Activated CD4-positive, alpha-beta T cell treated with anti-CD3 and anti-CD28 coated beads, Interleukin-2, amount 10 ng/mL, durations not matched to agents 7 days and 5 days (primary cell): ENCODE data around the gene NDST1. TPM values are rescaled to one million over a fixed set of nuclear protein-coding genes. Genes with fewer than 3 reads are reported as not detected.

Experiments used
- total RNA-seq, 2 experiments: library from RNA; stranded (reverse); gene quantifications; one replicate each; pipeline ENCODE4 v1.2.3, GENCODE V29; 2021

The NDST1 gene
- total RNA-seq, 2 experiments from 2014 or later = 0.50 to 0.71 TPM

Other genes starting within 250 kb of the NDST1 start
- gene CAMK2A, start 218.4 kb upstream of the NDST1 start, total RNA-seq = not detected
- not detected for gene ARSI, start 205.2 kb upstream of the NDST1 start, total RNA-seq
- 10 to 100 TPM; 69.6 to 72.2 TPM for gene TCOF1, start 150.4 kb upstream of the NDST1 start, total RNA-seq
- 100 to 1,000 TPM; 462 to 507 TPM for gene CD74, start 95.2 kb upstream of the NDST1 start, total RNA-seq
- gene RPS14, start 58.4 kb upstream of the NDST1 start, total RNA-seq = 1,000 to 10,000 TPM; 2,151 to 2,478 TPM
- gene SYNPO, start 132.5 kb downstream of the NDST1 start, total RNA-seq = under 1 TPM; 0.05 to 0.08 TPM
- gene MYOZ3, start 153.1 kb downstream of the NDST1 start, total RNA-seq = under 1 TPM in 1 of 2 experiments, not detected in 1; 0.05 TPM
- gene RBM22, start 192.9 kb downstream of the NDST1 start, total RNA-seq = 10 to 100 TPM; 61.9 to 65.6 TPM